Ureter (tissue), 1 donor: ENCODE results near the gene IYD. TPM values are rescaled to one million over a fixed set of nuclear protein-coding genes. Genes with fewer than 3 reads are reported as not detected.

Experiments used
- DNase-seq: peaks from one replicate; pipeline ENCODE4 v3.0.0-alpha.2; 2020; ENCODE audit warnings: low spot score
- total RNA-seq: library from RNA; stranded (reverse); gene quantifications from one replicate; pipeline ENCODE4 v1.2.4, GENCODE V29; 2023
- donor health status: DM: yes; HTN: yes; CAD: no.

Gene IYD
- total RNA-seq, 1 donor from 2014 or later = 1.1 TPM

DNA sequence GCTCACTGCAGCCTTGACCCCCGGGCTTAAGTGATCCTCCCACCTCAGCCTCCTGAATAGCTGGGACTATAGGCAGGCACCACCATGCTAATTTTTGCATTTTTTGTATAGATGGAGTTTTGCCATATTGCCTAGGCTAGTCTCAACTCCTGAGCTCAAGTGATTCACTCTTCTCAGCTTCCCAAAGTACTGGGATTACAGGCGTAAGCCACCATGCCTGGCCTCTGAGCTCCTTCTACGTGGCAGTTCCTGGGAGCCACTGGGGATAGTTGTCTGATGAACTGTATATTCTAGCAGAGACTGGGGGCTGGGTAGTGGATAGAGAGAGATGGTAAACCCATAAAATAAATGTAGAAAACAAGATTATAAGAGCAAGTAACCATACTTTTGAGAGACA lies 26.1 kb downstream of the IYD start:
- no peak for DNase-seq

- DNase-seq = peak; percentile 57
Observed at GRCh38 chr6:150395388-150396009, 26.7 kb downstream of the IYD start.

GRCh38 chr6:150403458-150404246 lies 34.8 kb downstream of the IYD start:
- DNase-seq = no peak

DNA sequence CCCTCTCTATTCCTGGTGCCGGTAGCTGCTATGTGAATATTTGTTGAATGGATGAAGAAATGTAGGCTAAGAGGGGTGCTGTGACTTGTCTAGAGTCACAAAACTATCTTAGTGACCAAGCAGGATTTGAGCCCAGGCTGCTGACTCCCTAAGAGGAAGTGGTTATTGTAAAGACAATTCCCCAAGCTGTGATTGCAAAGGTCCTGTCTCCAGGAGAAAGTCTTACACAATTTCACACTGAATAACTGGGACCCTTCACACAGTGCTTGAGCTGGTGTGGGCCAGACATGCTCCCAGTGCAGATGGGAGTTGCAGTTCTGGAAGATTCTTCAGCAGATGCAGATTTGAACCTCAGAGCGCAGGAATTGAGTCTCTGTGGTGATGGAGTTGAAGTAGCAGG lies 38.1 kb downstream of the IYD start:
- no peak for DNase-seq

- no peak for DNase-seq
Observed at GRCh38 chr6:150408842-150409241, 40.0 kb downstream of the IYD start.

DNA sequence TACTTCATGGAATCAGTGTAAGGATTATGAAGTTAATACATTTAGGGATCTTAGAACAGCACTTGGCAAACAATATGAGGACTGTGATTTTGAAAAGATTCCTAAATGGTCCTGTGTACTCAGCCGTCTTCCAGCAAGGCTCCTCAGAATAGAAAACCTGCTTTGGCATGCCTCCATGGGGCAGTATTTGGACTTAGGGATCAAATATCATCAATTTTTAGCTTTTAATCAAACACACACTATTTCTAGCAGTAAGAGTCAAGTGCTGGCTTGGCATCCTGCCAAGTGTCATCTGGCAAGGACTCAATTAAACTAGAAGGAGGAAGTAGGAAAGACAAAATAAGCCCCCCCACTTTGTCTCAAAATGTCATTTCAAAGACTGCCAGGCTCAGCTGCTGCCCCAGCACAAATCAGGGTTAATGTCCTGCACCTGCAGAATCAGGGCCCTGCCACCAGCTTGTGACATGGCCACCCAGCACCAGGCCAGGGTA lies 40.8 kb downstream of the IYD start:
- DNase-seq = peak; percentile 75

- no peak for DNase-seq
Observed at GRCh38 chr6:150410399-150410798, 41.6 kb downstream of the IYD start.

- no peak for DNase-seq
Observed at GRCh38 chr6:150410906-150411305, 42.1 kb downstream of the IYD start.

DNA sequence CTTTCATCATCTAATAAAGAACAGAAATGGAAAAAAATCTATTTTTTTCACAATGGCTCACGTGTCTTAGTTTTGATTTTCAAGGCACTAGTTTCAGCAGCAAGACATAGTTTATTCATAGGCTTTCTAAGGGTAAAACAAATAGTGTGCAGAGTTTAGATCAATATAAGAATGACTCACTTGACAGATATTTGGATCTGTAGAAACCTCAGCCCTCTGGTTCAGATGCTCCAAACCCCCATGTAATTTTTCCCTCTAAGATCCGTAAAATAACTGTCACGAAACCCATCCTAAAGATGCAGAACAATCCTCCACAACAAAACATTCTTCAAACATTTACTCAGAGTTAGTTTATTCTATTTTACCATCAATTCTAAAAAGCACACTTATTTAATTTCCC lies 43.4 kb downstream of the IYD start:
- DNase-seq = no peak

GRCh38 chr6:150413198-150413597 lies 44.4 kb downstream of the IYD start:
- DNase-seq = no peak

GRCh38 chr6:150413781-150414281 lies 45.0 kb downstream of the IYD start:
- no peak for DNase-seq

GRCh38 chr6:150416128-150416527 lies 47.3 kb downstream of the IYD start:
- DNase-seq = no peak

DNA sequence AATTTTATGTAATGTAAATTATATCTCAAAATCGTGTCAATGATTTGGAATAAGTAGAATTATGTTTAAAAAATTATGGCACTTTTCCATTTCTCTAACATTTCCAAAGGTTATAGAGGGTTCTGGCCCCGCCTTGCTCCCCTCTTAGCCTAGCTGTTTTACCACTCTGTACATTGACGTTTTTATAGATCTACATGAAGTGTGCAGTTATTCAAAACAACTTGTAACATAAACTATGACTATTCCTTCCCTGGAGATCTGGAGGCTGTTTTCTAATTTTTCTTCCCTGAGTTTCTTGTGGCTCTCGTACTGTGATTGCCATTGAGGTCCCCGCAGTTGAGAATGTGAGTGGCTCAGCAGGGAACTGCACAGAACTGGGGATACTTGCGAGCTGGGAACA lies 48.4 kb downstream of the IYD start:
- no peak for DNase-seq

- DNase-seq = no peak
Observed at GRCh38 chr6:150417899-150418826, 49.4 kb downstream of the IYD start.

- peak; percentile 58 for DNase-seq
Observed at GRCh38 chr6:150418827-150419594, 50.2 kb downstream of the IYD start.

GRCh38 chr6:150420428-150420827 lies 51.6 kb downstream of the IYD start:
- DNase-seq = no peak

DNA sequence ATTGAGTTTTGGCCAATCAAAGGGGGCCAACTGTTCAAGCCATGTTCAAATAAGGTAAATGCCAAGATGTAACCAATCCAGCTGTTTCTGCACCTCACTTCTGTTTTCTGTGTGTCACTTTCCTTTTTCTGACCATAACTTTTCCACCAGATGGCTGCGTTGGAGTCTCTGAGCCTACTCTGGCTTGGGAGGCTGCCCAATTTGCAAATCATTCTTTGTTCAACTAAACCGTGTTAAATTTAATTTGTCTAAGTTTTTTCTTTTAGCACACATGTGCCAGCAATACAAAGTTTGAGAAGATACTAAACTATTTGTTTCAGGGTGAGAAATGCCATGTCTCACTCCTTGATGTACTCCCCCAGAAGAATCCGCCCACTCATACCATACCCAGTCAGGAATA lies 52.1 kb downstream of the IYD start:
- DNase-seq = no peak

GRCh38 chr6:150425508-150425907 lies 56.7 kb downstream of the IYD start:
- DNase-seq = no peak

- DNase-seq = no peak
Observed at GRCh38 chr6:150426198-150426597, 57.4 kb downstream of the IYD start.

- no peak for DNase-seq
Observed at GRCh38 chr6:150427037-150427602, 58.3 kb downstream of the IYD start.

DNA sequence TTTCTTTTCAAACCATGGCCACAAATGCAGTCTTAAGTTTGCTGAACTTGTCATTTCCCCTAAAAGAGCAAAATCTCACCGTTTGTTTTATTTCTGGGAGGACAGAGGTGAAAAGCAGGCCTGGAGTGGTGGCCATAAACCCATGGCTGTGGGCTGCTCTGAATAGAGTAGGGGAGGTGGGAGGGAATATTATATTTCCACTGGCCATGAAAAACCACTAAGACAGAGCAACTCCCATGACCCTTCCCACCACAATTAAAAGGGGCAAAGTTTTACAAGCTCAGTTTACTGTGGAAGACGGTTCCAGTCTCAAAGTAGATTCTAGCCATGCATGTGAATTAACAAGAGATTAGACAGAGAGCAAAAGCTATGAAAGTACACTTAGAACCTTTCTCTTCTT lies 59.0 kb downstream of the IYD start:
- DNase-seq = no peak
